ENCODE results near the gene CPD.

DNA sequence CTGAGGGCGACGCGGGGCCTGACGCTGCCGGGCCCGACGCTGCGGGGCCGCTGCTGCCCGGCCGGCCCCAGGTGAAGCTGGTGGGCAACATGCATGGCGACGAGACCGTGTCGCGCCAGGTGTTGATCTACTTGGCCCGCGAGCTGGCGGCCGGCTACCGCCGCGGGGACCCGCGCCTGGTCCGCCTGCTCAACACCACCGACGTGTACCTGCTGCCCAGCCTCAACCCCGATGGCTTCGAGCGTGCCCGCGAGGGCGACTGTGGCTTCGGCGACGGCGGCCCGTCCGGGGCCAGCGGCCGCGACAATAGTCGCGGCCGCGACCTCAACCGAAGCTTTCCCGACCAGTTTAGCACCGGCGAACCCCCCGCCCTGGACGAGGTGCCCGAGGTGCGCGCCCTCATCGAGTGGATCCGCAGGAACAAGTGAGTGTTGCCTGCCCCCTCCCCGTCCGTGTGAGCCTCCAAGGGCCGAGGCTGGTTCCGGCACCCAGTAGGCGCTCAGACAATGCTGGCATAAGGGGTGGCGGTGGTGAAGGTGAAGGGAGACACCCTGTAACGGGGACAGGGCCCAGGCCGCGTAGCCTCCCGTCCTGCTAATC is 676 bp downstream of the CPD start:
- TF ChIP-seq, protein P1, sequence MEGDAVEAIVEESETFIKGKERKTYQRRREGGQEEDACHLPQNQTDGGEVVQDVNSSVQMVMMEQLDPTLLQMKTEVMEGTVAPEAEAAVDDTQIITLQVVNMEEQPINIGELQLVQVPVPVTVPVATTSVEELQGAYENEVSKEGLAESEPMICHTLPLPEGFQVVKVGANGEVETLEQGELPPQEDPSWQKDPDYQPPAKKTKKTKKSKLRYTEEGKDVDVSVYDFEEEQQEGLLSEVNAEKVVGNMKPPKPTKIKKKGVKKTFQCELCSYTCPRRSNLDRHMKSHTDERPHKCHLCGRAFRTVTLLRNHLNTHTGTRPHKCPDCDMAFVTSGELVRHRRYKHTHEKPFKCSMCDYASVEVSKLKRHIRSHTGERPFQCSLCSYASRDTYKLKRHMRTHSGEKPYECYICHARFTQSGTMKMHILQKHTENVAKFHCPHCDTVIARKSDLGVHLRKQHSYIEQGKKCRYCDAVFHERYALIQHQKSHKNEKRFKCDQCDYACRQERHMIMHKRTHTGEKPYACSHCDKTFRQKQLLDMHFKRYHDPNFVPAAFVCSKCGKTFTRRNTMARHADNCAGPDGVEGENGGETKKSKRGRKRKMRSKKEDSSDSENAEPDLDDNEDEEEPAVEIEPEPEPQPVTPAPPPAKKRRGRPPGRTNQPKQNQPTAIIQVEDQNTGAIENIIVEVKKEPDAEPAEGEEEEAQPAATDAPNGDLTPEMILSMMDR (IDR thresholded peaks at IDR 0.05; ENCODE audit: low read depth, low read length), result no peak
- no peak for TF ChIP-seq EZH2phosphoT487 (IDR thresholded peaks at IDR 0.05; ENCODE audit: low read depth)

Data from OCI-LY3 (cell line).